ENCODE results near the gene TNFAIP1.
A peak's percentile ranks its signal among the peaks of the same experiment; 100 is the strongest.
"Not testable (repeated sequence)": the region's sequence is repeated elsewhere in the genome, so short reads cannot be mapped to it uniquely, and the experiment has no call there.

Gene TNFAIP1

DNA sequence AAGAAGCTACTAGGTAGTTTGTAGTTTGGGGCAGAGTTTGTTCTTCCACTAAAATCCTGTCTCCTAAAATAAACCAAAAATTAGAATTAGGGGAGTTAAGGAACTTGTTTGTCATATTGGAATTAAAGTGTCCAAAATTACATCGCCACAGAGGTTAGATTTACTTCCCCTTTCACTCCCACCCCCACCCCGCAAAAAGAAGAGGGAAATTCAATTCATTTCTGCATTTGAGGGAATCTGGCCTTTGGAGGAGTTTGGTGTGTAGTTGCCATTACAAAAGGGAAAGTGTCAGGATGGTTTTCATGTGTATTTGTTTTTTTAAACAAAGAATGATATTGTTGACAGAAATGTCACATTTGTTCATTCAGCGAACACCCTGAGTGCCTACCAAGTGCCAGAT lies 10.8 kb upstream of the TNFAIP1 start:
- no peak for DNase-seq (ENCODE audit: low read depth)

DNA sequence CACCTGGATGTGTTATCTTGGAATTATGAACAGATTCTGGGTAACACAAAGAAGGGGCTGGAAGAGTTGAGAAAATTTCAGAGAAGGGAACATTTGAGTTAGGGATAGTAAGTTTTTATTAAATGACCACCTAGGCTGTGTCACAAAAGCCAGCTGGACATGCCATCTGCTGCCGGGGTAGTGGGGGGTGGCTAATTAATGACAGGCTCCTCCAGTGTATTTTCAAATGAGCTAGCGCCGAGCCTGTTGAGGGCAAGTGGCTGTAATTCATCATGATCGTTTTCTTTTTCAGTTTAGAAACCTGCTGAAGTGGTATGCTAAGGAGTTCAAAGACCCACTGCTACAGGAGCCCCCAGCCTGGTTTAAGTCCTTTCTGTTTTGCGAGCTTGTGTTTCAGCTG lies 10.3 kb upstream of the TNFAIP1 start:
- no peak for DNase-seq (ENCODE audit: low read depth)

DNA sequence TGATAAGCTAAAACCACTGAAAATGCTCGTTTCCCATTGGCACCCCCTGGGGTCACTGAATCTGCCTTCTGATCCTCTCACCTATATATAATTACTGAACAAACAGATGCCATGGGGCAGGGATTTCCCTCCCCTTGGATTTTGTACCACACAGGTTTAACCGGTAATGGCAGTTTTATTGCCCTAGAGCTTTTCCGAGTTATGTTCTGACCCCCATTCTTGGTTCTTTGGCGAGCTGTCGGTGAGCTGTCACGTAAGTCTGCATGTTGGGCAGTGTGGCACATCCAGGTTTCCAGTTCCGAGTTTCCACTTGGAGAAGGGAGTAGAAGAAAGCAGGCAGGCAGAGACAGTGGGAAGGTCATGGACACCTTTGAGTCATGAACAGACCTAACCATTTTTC lies 9.4 kb upstream of the TNFAIP1 start:
- no peak for DNase-seq (ENCODE audit: low read depth)

DNA sequence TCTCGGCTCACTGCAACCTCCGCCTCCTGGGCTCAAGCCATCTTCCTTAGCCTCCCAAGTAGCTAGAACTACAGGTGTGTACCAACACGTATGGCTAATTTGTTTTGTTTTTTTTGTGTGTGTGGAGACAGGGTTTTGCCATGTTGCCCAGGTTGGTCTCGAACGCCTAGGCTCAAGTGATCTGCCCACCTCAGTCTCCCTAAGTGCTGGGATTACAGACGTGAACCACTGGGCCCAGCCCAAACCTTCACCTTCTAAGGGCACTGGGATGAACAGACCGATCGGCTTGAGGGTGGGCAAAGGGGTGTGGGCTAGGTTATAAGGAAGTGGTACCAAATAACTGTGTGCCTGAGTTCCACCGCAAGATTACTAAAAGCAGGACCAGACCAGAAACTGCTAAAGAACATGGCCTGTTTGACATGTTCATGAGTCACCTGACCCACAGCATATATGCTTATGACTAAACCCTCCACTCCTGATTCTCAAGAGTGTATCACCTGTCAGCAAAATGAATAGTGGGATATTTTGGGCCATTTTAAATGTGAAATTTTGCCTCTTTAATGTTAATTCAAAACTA lies 8.4 kb upstream of the TNFAIP1 start:
- DNase-seq (ENCODE audit: low read depth) = no peak

DNA sequence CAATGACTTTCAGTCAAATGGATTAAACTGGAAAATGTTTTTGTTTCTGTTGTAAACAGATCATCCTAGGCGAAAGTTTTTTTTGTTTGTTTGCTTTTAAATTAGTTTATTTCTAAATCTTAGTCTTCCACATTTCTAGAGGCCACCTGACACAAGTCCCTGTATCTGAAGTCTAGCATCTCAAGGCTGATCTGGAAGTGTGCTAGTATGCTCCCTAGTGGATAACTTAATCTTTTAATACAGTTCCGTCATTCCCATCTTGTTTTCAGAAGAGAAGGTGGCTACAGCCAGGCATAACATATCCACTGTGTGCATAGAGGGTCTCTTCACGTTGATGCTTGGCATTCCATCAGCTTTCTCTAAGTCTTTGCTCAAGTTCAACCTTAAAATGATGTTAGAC lies 7.9 kb upstream of the TNFAIP1 start:
- DNase-seq (ENCODE audit: low read depth) = peak; percentile 24

DNA sequence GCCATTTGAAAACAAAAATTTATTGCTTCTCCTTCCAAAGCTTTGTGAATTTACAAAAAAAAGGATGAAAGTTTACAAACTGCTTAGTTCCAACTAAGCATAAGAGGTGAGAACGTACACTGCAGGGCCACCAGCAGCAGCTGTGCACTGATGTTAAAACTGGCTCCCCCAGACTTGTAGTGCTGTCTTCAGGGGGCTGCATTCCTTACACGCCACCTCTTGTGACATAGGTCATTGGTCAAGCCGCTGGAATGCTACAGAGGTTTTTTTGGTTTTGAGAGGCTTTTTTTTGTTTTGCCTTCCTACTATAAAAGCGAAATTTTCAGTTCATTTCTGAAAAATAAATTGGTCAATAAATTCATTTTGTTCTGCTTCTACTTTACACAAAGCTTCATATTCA lies 7.2 kb upstream of the TNFAIP1 start:
- DNase-seq (ENCODE audit: low read depth) = peak; percentile 36

DNA sequence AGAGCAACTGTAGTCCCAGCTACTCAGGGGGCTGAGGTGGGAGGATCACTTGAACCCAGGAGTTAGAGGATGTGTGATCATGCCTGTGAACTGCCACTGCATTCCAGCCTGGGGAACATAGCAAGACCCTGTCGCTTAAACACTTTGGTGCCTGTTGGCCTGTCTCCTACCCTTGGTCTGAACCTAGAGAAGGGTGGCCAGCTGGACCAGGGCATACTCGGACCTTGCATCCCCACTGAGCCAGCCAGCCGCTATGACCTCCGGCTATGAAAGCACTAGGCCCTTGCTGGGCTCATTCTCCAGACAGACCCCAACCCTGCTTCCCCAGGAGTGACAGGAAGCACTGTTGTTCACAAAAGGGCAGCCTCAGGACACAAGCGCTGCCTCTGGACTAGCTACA lies 4.9 kb upstream of the TNFAIP1 start:
- DNase-seq (ENCODE audit: low read depth) = no peak

DNA sequence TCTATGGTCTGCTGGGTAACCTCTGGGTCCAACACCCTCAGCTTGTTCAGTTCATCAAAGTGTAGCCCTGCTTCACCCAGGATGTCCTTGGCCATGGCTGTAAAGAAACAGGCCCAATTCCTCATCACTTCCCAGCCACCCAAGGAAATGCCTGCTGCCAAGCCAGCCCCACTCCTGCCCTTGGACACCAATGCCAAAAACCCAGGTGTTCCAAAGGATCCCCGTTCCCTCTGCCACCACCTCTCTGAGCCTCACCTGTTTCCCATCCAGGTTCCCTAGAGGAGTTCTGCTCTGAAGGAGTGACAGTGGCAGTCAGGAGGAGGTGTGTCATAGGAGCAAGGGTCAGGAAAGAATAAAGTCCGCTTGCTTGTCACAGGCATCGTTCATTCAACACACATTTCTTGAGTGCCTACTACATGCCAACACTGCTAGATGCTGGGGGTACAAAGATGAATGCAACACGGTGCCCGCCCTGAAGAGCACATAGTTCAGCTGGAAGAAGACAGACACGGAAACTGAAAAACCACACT lies 3.6 kb upstream of the TNFAIP1 start:
- DNase-seq (ENCODE audit: low read depth) = no peak

DNA sequence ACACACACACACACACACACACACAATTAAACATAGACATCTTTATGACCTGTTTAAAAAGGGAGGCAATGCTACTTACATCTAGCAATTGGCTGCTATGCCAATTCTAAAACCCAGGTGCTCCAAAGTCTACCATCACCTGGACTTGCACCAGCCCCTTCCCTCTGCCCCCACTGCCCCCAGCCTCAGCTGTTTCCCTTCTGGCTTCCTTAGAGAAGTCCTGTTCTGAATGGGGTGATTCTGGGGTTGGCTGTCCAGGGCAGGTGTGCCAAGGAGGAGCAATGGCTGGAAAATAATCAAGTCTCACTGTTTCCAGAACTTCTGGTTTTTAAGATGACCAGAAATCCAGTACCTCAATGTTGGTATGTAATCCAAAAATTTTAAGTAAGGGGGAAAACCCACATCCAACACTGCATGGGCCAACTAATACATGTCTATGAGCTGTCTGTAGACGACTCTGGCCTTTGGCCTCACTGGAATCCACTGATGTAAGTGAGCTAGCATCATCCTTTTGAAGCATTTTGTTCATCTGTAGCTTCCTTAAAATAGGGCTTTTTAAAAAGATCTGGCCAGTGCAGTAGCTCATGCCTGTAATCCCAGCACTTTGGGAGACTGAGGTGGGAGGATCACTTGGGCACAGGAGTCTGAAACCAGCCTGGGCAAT lies 2.3 kb upstream of the TNFAIP1 start:
- DNase-seq (ENCODE audit: low read depth) = peak; percentile 30

DNA sequence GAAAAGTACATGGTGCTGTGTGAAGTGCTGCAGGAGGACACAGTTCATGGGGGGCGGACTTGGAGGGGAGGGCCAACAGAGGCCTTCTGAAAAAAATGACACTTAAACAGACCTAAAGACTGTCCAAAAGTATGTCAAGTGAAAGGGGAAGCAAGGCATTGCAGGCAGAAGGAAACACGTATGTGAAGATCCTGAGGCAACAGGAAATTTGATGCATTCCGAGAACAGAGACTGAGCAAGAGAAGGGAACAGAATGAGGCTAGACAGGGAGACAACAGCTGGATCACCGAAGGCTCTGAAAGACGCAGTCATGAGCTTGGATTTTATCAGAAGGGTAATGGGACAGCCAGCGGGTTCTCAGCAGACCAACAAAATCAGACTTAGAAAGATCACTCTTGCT lies 1.4 kb upstream of the TNFAIP1 start:
- peak; percentile 33 for DNase-seq (ENCODE audit: low read depth)

DNA sequence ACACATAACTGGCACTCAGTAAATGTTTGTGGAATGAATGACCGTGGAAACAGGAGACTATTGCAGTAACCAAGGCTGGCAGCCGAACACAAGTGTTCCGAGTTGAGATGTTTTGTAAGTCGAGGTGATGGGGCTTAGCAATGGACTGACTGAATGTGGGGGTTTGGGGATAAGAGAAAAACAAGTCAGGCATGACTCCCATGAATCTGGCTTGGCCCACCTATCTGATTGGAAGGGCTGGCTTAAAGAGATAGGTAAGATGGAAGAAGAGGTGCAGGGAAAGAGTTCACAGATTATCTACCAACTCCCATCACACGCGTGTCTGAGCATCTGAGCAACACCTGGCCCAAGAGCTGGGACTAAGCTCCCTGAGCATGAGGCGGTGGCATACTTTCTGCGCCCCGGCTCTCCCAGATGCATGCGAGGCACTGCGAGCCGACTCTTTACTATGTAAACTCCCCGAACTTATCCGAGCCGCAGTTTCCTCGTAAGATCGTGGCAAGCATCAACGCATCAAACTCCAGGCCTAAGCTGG lies 828 bp upstream of the TNFAIP1 start:
- DNase-seq (ENCODE audit: low read depth) = no peak

DNA sequence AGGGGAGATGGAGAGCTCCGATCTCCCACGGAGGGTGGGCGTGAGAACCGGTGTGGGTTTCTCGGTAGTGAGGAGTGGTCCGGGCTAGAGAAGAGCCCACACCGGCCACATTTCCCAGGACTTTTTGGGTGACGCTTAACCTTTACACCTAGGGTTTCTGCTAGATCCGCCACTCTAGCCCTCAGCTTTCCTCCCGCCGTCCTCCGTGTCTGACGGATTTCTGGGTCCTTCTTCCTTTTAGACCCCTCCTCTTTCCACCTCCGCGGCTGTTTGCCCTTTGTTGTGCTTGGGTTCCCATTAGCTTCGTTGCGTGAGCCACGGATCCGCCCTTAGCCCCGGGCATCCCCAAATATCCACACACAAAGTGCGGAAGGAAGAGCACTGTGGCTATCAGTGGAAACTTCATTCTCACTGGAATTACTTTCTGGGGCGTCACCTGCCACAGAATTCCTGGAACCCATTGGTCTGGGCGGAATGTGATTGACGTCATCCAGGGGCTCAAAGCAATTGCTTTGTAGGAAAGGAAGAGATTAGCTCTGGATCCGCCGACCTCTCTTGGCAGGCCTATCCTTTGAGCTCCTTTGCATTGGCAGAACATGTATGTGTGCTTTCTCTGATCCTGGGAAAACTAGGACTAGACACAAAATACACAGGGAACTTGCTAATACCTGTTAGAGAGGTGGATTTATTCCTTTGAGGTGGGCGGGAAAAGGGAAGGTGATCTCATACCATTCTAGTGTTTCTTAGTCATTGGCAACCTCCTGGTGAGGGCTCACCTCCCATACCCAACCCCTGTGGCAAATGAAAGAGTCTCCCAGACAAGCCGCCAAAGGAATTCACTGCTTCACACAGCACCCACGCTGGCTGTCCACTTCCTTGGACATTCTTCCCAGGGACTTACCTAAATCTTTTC lies 654 bp downstream of the TNFAIP1 start:
- peak; percentile 94 for DNase-seq (ENCODE audit: low read depth)

DNA sequence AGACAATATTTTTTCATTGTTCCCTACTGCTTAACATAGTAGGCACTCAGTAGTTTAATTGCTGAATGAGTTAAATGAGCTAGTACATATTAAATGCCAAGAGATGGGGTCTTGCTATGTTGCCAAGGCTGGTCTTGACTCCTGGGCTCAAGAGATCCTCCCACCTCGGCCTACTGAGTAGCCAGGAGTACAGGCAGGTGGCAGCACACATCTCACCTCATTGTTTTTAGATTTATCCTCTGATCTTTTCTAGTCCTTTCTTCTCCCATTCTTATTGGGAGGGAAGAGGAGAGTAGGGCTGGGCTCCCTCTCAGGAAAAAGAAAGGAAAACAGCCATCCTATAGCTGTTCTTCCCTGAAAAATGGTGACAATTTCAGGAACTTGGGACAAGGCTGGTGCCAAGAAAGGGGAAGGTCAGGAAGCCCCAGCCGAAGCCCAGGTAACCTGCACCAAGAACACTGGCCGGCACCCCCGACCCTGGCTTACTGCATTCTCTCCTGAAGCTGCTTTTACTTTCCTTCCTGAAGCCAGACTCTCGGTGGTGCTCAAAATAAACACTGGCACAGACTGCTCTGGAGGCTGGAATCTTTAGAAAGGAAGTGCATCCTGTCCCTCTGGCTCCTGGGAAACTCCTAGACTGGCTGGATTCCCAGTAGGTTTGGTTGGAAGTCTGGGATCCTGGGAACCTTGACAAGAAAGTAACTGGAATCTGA lies 2.7 kb downstream of the TNFAIP1 start:
- DNase-seq (ENCODE audit: low read depth) = peak; percentile 93

DNA sequence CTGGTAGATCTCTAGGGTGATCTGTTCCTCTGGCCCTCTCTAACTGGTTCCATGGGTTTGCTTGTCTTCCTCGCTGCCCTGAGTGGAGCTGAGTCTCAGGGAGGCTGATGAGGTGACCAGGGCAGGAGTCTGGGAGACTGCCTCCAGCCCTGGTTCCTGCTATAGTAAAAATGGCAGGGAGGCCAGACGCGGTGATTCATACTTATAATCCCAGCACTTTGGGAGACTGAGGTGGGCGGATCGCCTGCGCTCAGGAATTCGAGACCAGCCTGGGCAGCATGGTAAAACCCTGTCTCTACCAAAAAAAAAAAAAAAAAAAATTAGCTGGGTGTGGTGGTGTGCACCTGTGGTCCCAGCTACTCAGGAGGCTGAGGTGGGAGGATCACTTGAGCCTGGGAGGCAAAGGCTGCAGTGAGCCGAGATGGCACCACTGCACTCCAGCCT lies 3.2 kb downstream of the TNFAIP1 start:
- DNase-seq (ENCODE audit: low read depth) = not testable (repeated sequence)

DNA sequence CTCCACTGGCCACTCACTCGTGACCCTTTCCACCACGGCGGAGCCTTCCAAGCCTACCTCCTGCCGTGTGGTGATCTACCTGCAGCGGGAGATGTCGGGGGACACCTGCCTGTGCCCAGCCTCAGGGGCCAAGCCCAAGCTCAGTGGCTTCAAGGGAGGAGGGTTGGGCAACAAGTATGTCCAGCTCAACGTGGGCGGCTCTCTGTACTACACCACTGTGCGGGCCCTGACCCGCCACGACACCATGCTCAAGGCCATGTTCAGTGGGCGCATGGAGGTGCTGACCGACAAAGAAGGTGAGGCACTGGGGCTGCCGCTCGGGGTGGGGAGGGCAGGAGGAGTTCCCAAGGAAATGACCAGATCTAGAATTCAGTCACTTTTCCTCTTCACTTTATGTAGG lies 3.9 kb downstream of the TNFAIP1 start:
- DNase-seq (ENCODE audit: low read depth) = no peak

DNA sequence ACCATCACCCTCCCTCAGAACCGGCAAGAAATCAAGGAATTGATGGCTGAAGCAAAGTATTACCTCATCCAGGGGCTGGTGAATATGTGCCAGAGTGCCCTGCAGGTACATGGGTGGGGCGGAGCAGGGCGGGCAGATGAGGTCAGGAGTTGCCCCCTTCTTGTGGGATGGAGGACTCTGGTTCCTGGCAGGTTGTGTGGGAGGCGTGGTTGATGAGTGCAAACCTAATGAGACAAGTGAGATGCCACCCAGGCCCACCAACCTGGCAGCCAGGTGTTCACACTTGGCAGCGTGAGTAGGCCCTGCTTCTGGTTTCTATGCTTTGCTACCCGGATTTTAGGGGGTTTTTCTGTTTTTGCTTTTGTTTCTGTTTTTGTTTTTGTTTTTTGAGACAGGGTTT lies 4.8 kb downstream of the TNFAIP1 start:
- no peak for DNase-seq (ENCODE audit: low read depth)

DNA sequence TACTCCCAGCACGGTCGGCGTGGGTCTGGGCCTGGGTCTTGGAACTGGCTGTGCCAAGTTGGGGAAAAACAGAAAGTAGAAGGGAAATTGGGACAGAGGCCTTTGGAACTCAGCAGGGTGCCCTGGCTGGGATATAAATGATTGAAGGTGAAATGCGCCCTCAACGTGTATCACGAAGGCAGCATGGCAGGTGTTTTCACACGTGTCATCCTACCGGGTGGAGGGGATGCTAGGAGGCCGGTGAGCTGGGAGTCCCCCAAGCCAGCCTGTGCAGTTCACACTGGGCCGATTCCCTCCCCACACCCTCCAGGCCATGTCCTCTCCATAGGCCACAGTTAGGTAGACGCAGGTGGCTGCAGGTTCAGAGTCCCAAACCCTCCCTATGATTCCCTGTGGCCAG lies 6.0 kb downstream of the TNFAIP1 start:
- no peak for DNase-seq (ENCODE audit: low read depth)

DNA sequence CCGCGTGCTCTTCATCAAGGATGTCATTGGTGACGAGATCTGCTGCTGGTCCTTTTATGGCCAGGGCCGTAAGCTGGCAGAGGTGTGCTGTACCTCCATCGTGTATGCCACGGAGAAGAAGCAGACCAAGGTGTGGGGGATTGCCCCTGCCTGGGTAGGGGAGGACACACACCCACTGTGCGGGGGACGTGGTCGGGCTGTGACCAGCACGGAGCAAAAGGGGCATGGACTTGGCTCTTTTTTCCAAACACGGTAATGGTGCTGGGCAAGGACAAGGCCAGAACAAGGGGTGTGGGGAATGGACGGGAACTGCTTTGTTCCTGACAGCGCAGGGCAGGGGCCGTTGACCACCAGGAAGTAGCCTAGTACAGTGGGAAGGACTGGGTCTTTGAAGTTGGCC lies 6.8 kb downstream of the TNFAIP1 start:
- DNase-seq (ENCODE audit: low read depth) = no peak

DNA sequence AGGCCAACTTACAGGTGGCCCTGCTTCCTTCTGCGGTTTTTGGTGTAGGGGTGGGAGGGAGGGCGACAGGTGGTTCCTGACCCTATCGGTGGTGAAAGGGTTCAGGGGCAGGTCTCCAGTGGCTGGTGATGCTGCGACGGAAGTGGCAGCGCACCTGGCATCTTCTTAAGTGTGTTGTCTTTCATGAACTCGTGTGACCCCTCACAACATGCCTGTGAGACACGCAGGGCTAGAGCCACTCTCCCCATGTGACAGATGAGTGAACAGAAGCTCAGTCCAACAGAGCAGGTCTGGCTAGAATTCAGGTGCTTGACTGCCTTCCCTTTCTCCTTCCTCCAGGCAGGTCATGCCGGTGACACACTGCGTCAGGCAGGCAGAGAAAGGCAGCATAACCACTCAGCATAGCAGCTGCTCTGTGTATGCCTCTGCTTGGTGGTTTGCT lies 8.0 kb downstream of the TNFAIP1 start:
- DNase-seq (ENCODE audit: low read depth) = no peak

DNA sequence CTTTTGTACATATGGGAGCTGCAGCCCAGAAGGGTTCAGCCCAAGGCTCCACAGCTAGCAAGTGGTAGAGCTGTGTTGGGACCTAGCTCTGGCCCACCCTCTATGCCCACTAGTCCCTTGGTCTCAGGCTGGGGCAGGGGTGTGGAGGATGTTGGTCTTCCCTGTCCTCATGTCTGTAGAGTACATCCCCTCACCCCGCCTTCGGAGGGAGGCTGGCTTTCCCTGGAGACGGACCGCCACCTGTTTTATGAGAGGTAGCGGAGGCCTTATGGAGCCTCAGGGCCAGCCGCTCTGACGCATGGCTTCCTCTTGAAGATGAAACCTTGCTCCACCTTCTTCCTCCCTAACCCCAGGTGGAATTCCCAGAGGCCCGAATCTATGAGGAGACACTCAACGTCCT lies 8.4 kb downstream of the TNFAIP1 start:
- no peak for DNase-seq (ENCODE audit: low read depth)

DNA sequence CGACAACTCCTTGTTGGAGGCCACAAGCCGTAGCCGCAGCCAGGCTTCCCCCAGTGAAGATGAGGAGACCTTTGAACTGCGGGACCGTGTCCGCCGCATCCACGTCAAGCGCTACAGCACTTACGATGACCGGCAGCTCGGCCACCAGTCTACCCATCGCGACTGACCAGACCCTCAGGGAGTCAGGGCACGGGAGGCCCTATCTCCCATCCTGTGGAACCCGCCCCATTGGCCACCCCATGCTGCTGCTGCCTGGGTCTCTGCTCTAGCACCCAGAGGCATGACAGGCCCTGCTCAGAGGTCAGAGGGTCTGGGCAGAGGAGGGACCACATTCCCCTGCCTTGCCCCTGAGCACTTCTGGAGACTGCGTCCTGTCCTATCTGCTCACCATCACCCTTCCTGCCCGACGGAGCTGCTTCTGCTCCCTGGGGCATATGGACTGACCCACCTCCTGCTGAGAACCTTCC lies 8.9 kb downstream of the TNFAIP1 start:
- DNase-seq (ENCODE audit: low read depth) = no peak

Measured in EH (cell line).